Right cardiac atrium (tissue), 5 donors: ENCODE results near the gene RAPGEF5. TPM values are rescaled to one million over a fixed set of nuclear protein-coding genes. Genes with fewer than 3 reads are reported as not detected.

Experiments
- ATAC-seq, 2 donors: fragments of 200-7000 bp; cut with Tn5 transposase; one replicate each; pipeline versions ENCODE4 v1.8.0 to v1.9.1; 2020; ENCODE audit warnings: moderate library complexity in 2 of 2, mild to moderate bottlenecking in 1 of 2
- DNase-seq, 3 donors: peaks; one replicate each; pipeline ENCODE4 v3.0.0-alpha.2; 2020
- H3K27ac ChIP-seq: one replicate; pipeline ENCODE4 v1.5.1; 2013; ENCODE audit warnings: mild to moderate bottlenecking, low read length, control low read depth, moderate library complexity
- H3K27me3 ChIP-seq: one replicate; pipeline ENCODE4 v1.6.1; 2013; ENCODE audit not compliant: control insufficient read depth, insufficient read depth
- H3K4me1 ChIP-seq: one replicate; pipeline ENCODE4 v1.6.1; 2013; ENCODE audit warnings: low read length; ENCODE audit not compliant: control insufficient read depth, insufficient read depth
- H3K4me3 ChIP-seq: one replicate; pipeline ENCODE4 v1.5.1; 2013; ENCODE audit warnings: low read length, control low read depth
- H3K9me3 ChIP-seq: one replicate; pipeline ENCODE4 v1.6.1; 2013; ENCODE audit warnings: low read length; ENCODE audit not compliant: control insufficient read depth
- WGBS: extraction: QIAGEN DNeasy Blood & Tissue Kit; methylation state at CpG from one replicate; pipeline ENCODE4 v1.1.7; 2013; 5-methylcytosine and 5-hydroxymethylcytosine counted together
- intact Hi-C, 4 donors: fragments of 100-400 bp; cut with DNase I; formaldehyde crosslinking; loops; one replicate each; pipeline versions ENCODE4 v1.11.0 to v1.14.0; 2022 to 2023
- polyA plus RNA-seq: library from polyadenylated mRNA; stranded (reverse); fragments of 200-250 nt; gene quantifications from one replicate; pipeline ENCODE4 v1.2.3, GENCODE V29; 2013
- total RNA-seq, 4 donors: library from RNA; stranded (reverse); fragmentation: NEBNext Ultra II Directional; extraction: Animal tissue kit (Norgen Biotek cat#: 25700); gene quantifications; one replicate each; pipeline ENCODE4 v1.2.1, GENCODE V29; 2021
- donor health status: healthy with polysubstance abuse.
- donor health status: DM: no; HTN: yes; CAD: no.
- donor health status: DM: no; HTN: no; CAD: no.
- donor health status: DM: no; HTN: yes; CAD: no; lungs with severe emphysema.
- donor health status: DM: yes; HTN: yes; CAD: no.

RAPGEF5 gene
- total and polyA plus RNA-seq, 5 donors = 8.7 to 30.8 (median 27.2) TPM

DNA sequence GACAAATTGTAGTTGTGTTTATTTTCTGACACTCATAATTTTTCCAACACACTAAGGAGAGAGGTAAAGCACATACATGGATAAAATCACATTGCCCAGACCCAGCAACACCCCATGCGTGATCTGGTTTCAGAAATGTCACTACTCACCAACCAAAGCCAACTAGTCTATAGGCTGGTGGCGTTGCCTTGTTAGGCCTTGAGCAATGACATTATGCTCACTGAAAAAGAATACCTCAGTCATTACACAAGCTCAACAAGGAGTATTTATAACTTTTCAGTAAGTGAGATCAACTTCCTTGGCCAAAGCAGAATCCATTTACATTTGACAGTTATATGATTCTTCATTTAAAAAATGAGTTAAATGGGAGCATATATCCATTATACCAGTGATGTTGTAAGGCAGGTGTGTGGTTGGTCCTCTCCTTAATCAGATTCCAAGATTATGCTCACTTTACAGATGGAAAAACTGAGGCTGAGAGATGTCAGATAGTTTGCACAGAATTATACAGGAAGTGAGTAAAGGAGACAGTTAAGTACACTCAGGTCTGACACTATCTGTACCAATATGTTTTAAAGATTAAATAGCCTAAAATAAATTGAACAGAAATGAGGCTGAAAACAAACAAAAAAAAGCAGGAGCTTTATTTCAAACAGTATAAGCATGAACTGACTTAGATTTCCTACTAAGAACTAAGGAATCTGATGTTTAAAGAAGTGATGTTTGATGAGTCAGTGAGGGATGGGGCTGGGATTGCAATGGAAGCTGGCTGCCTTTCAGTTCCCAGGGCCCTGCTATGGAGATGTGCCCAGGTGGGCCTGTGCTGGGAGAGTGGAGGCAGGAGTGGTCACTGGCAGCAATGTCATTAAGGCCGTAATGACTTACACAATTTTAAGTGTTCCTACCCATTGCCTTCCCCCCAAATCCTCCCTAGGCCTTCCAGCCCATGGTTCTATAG, 118.3 kb downstream of the RAPGEF5 start:
- WGBS = 96% methylated on average over 3 of the region's 3 CpGs
- Histone ChIP-seq H3K4me3 (no peak overlapping the region), H3K27me3 (no peaks in the 10 kb centered on the region), H3K9me3 (no peaks in the 10 kb centered on the region), H3K27ac (no peak overlapping the region), H3K4me1 (no peaks in the 10 kb centered on the region)
- DNase-seq = no peak
- intact Hi-C loops = no loop called here
- peak in 1 of 2 donors; percentile 12 for ATAC-seq

DNA sequence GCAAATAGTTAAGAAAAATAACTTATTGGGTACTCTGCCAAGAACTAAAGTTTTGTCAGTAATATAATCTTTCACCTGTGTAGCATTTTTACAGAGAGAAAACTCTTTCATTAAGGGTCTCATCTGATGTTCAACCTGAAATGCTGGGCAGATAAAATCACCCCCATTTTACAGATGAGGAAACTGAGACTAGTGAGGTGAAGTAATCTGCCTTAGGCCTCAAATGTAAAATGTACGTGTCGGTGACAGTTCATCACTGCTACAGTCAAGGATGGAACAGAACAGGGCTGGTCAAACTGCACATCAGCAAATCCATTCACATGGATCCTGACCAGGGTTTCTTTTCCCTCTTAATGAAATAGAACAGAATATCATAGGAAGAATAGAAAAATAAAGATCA, 121.8 kb downstream of the RAPGEF5 start:
- no peak overlapping the region for H3K27ac ChIP-seq
- ATAC-seq (no peak), DNase-seq (no peak)
- no peak overlapping the region for H3K4me3 ChIP-seq
- intact Hi-C loops = no loop called here
- H3K27me3 ChIP-seq = no peaks in the 10 kb centered on the region
- H3K4me1 ChIP-seq = no peaks in the 10 kb centered on the region
- 92% methylated on average over 2 of the region's 2 CpGs for WGBS
- H3K9me3 ChIP-seq = no peaks in the 10 kb centered on the region

- Histone ChIP-seq H3K4me3 (no peak overlapping the region), H3K27me3 (no peaks in the 10 kb centered on the region), H3K27ac (no peak overlapping the region), H3K9me3 (no peaks in the 10 kb centered on the region), H3K4me1 (no peaks in the 10 kb centered on the region)
- ATAC-seq = peak; percentile 92 to 97
- 32% methylated on average over 3 of the region's 3 CpGs for WGBS
- intact Hi-C loops = no loop called here
- DNase-seq = no peak
Measured at GRCh38 chr7:22234227-22234626, 122.7 kb downstream of the RAPGEF5 start.

GRCh38 chr7:22231806-22232205, 125.1 kb downstream of the RAPGEF5 start:
- Histone ChIP-seq H3K27me3 (no peaks in the 10 kb centered on the region), H3K27ac (no peak overlapping the region), H3K9me3 (no peaks in the 10 kb centered on the region), H3K4me3 (no peak overlapping the region), H3K4me1 (no peaks in the 10 kb centered on the region)
- intact Hi-C loops = no loop called here
- WGBS = 96% methylated on average over 3 of the region's 3 CpGs
- no peak for DNase-seq
- ATAC-seq = no peak

DNA sequence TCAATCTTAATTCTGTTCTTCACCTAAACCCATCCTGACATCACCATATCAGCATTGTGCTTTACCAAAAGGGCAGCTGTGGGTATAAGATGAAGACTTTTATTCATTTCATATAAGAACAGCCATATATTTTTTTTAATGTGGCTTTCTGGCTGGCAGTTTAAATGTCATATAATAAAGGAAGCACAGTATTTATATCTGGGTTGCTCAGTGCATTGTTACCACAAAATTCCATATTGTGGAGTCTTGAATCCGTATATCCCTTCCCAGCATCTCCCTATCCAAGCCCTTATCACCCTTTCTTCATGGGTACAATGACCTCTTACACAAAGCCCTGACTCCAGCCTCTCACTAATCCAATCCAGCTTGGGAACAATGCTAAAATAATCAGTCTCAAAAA, 125.8 kb downstream of the RAPGEF5 start:
- Histone ChIP-seq H3K4me3 (no peak overlapping the region), H3K27ac (no peak overlapping the region), H3K4me1 (no peaks in the 10 kb centered on the region), H3K9me3 (no peaks in the 10 kb centered on the region), H3K27me3 (no peaks in the 10 kb centered on the region)
- no peak for DNase-seq
- 25% methylated on average over 1 of the region's 1 CpG for WGBS
- no peak for ATAC-seq
- intact Hi-C loops = no loop called here

GRCh38 chr7:22230238-22230637, 126.7 kb downstream of the RAPGEF5 start:
- Histone ChIP-seq H3K4me1 (no peaks in the 10 kb centered on the region), H3K27ac (no peak overlapping the region), H3K4me3 (no peak overlapping the region), H3K27me3 (no peaks in the 10 kb centered on the region), H3K9me3 (no peaks in the 10 kb centered on the region)
- ATAC-seq (no peak), DNase-seq (no peak)
- WGBS = 96% methylated on average over 2 of the region's 2 CpGs
- intact Hi-C loops = no loop called here

DNA sequence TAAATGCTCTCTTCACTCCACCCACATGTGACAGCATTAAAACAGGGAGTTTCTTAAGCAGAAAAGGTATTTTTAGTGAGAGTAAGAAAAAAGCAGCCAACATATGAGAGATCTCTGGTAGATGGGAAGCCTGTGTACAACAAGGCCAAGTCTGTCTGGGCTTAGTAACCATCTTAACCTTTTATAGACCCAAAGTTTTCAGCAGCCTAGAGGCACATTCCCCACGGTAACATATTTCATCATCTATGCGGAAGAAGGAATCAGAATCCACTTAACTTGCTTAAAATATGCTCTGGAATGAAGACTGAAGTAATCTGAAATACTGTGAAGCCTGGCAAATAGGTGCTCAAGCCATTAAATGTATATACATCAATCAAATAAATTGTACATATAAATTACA, 127.8 kb downstream of the RAPGEF5 start:
- H3K4me1 ChIP-seq = peaks cover 2% of the 10 kb centered on the region
- ATAC-seq (no peak), DNase-seq (no peak)
- no peaks in the 10 kb centered on the region for H3K27me3 ChIP-seq
- 89% methylated on average over 2 of the region's 2 CpGs for WGBS
- H3K4me3 ChIP-seq = no peak overlapping the region
- no peak overlapping the region for H3K27ac ChIP-seq
- H3K9me3 ChIP-seq = no peaks in the 10 kb centered on the region
- intact Hi-C loops = no loop called here

DNA sequence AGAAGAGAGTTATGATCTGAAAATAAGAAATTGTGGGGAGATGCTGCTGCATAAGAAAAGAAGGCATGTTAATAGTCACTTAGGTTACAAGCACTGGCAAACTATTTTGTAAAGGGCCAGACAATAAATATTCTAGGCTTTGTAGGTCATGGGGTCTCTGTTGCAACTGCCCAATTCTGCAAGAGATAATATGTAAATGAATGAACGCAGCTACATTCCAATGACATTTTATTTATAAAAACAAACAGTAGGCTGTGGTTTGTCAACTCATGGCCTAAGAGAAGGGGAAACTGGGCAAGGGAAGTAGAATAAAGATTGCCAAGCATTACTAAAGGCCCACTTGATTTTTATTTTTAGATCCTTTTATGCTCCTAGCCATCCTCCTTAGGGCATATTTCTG, 133.1 kb downstream of the RAPGEF5 start:
- Histone ChIP-seq H3K4me1 (peaks cover 2% of the 10 kb centered on the region), H3K27me3 (no peaks in the 10 kb centered on the region), H3K27ac (no peak overlapping the region), H3K4me3 (no peak overlapping the region), H3K9me3 (no peaks in the 10 kb centered on the region)
- 35% methylated on average over 1 of the region's 1 CpG for WGBS
- ATAC-seq (no peak), DNase-seq (no peak)
- intact Hi-C loops = no loop called here

DNA sequence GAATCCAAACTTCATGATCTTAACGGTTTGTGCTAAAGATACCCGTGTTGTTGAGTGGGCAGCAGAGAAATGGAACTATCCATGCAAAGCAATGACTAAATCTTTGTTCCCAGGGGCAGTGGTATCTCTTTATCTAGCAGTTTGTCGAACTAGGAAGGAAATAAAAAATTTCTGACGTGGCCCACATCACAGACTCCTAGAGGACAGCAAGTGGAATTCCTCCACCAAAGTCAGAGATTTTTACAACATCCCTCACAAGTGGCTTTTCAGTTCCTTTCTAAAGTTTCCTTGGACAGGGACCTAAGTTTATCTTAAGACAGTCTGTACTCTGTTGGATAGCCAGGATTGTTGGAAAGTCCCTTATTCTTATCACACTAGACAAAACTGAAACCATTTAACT, 136.0 kb downstream of the RAPGEF5 start:
- H3K4me3 ChIP-seq = peak overlapping the region; percentile 2
- DNase-seq (no peak), ATAC-seq (peak; percentile 74 to 75)
- no peaks in the 10 kb centered on the region for H3K9me3 ChIP-seq
- H3K27ac ChIP-seq = peak overlapping the region; percentile 81
- H3K4me1 ChIP-seq = peaks cover 5% of the 10 kb centered on the region
- no peaks in the 10 kb centered on the region for H3K27me3 ChIP-seq
- intact Hi-C loops = no loop called here
- WGBS = 25% methylated on average over 4 of the region's 4 CpGs

DNA sequence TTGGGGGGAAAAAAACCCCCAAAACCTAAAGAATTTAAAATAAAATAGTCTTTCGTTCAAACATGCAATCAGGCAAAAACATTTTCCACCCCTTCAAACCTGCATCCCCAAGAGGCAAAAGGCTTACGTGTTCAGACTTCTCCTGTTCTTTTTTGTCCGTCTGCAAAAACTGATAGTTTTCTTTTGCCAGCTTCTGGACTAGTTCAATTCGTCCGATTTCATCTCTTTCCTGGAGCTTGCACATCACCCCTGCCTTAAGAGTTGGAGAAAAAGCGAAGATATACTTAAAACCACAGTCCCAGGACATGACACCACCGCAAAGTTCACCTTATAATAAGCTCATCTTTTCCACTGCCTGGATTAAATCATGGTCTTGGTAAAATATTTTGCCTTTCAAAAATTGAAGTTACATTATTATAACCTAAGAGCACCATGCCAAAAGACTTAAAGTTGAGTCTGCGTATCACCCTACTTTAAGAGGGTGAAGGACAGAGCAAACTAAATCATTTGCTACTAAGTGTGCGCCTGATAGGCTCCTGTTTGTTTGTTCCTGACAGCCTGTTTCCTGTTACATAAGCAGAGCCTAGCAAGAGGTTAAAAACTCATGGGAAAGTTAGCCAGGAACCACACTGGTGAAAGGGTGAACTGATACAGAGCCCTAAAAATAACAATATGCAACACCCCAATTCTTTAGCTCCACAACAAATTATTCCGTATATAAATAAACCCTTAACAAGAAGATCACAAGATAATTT, 137.0 kb downstream of the RAPGEF5 start:
- Histone ChIP-seq H3K27me3 (no peaks in the 10 kb centered on the region), H3K4me1 (peaks cover 5% of the 10 kb centered on the region), H3K27ac (peak overlapping the region; percentile 97), H3K4me3 (peak overlapping the region; percentile 69), H3K9me3 (no peaks in the 10 kb centered on the region)
- ATAC-seq (peak; percentile 84), DNase-seq (no peak)
- intact Hi-C loops = no loop called here
- 37% methylated on average over 10 of the region's 10 CpGs for WGBS

- ATAC-seq (peak; percentile 47 to 48), DNase-seq (no peak)
- 40% methylated on average over 4 of the region's 4 CpGs for WGBS
- no peaks in the 10 kb centered on the region for H3K9me3 ChIP-seq
- H3K27ac ChIP-seq = peak overlapping the region; percentile 39
- peak overlapping the region; percentile 69 for H3K4me3 ChIP-seq
- intact Hi-C loops = no loop called here
- no peaks in the 10 kb centered on the region for H3K27me3 ChIP-seq
- H3K4me1 ChIP-seq = peaks cover 3% of the 10 kb centered on the region
Measured at GRCh38 chr7:22219036-22219435, 137.9 kb downstream of the RAPGEF5 start.
